WTC11 (cell line): ENCODE measurements around the gene AKR1C3.
"Not testable (repeated sequence)": the region's sequence is repeated elsewhere in the genome, so short reads cannot be mapped to it uniquely, and the experiment has no call there.

Experiments used
- CREM ChIP-seq: sonication (generic); formaldehyde crosslinking; IDR thresholded peaks from 2 replicates; pipeline ENCODE4 v1.8.1; 2022; ENCODE audit warnings: mild to moderate bottlenecking, missing genetic modification reagents, moderate library complexity
- FOXP1 ChIP-seq: sonication (generic); formaldehyde crosslinking; IDR thresholded peaks from 2 replicates; pipeline ENCODE4 v1.8.0; 2022; ENCODE audit warnings: missing genetic modification reagents, mild to moderate bottlenecking, moderate library complexity, borderline replicate concordance
- JUN ChIP-seq: sonication (generic); formaldehyde crosslinking; IDR thresholded peaks from 2 replicates; pipeline ENCODE4 v1.8.0; 2023; ENCODE audit warnings: mild to moderate bottlenecking, missing genetic modification reagents
- KAT7 ChIP-seq: sonication (generic); formaldehyde crosslinking; IDR thresholded peaks from 2 replicates; pipeline ENCODE4 v1.8.1; 2023; ENCODE audit warnings: missing genetic modification reagents, mild to moderate bottlenecking, borderline replicate concordance
- ZNF423 ChIP-seq: fragments of 250-450 bp; sonication (Bioruptor Pico); IDR thresholded peaks from 2 replicates; pipeline ENCODE4 v2.1.2; 2022; ENCODE audit warnings: mild to moderate bottlenecking, moderate library complexity
- TF ChIP-seq, protein P1 (sequence below): sonication (generic); formaldehyde crosslinking; IDR thresholded peaks from 2 replicates; pipeline ENCODE4 v1.8.1; 2022; ENCODE audit warnings: low read depth, missing genetic modification reagents, borderline replicate concordance
- TF ChIP-seq, protein P2 (sequence below): fragments of 200-600 bp; IDR thresholded peaks from 2 replicates; pipeline ENCODE4 v1.8.0; 2022; ENCODE audit warnings: antibody characterized with exemption
- TF ChIP-seq, protein P3 (sequence below): sonication (generic); formaldehyde crosslinking; IDR thresholded peaks from 2 replicates; pipeline ENCODE4 v1.8.1; 2023; ENCODE audit warnings: mild to moderate bottlenecking, missing genetic modification reagents
- TF ChIP-seq, protein P4 (sequence below): sonication (generic); formaldehyde crosslinking; IDR thresholded peaks from 2 replicates; pipeline ENCODE4 v1.8.1; 2022; ENCODE audit warnings: low read depth, mild to moderate bottlenecking, moderate library complexity, missing genetic modification reagents, borderline replicate concordance

DNA sequence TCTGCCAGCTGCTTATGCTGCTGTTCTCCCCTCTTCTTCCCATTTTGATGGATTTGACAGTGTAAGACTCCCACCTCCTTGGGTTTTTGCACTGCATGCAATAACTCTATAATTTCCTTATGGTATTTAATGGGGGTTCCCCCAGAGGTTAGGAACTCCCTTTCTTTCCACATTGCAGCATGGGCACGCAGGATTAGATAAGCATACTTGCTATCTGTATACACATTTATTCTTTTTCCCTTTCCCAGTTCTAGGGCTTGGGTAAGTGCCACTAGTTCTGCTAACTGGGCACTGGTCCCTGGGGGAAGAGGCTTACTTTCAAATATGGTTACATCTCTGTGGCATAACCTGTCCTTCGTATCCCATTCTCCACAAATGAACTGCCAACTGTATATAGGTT, 39.4 kb upstream of the AKR1C3 start:
- TF ChIP-seq, protein P1, sequence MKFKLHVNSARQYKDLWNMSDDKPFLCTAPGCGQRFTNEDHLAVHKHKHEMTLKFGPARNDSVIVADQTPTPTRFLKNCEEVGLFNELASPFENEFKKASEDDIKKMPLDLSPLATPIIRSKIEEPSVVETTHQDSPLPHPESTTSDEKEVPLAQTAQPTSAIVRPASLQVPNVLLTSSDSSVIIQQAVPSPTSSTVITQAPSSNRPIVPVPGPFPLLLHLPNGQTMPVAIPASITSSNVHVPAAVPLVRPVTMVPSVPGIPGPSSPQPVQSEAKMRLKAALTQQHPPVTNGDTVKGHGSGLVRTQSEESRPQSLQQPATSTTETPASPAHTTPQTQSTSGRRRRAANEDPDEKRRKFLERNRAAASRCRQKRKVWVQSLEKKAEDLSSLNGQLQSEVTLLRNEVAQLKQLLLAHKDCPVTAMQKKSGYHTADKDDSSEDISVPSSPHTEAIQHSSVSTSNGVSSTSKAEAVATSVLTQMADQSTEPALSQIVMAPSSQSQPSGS (CRISPR knock-in tag), result not testable (repeated sequence)
- TF ChIP-seq ZNF423; FOXP1; CREM (CRISPR knock-in tag); JUN; KAT7 (CRISPR knock-in tag): not testable (repeated sequence)
- TF ChIP-seq, protein P2, sequence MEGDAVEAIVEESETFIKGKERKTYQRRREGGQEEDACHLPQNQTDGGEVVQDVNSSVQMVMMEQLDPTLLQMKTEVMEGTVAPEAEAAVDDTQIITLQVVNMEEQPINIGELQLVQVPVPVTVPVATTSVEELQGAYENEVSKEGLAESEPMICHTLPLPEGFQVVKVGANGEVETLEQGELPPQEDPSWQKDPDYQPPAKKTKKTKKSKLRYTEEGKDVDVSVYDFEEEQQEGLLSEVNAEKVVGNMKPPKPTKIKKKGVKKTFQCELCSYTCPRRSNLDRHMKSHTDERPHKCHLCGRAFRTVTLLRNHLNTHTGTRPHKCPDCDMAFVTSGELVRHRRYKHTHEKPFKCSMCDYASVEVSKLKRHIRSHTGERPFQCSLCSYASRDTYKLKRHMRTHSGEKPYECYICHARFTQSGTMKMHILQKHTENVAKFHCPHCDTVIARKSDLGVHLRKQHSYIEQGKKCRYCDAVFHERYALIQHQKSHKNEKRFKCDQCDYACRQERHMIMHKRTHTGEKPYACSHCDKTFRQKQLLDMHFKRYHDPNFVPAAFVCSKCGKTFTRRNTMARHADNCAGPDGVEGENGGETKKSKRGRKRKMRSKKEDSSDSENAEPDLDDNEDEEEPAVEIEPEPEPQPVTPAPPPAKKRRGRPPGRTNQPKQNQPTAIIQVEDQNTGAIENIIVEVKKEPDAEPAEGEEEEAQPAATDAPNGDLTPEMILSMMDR, result not testable (repeated sequence)
- TF ChIP-seq, protein P3, sequence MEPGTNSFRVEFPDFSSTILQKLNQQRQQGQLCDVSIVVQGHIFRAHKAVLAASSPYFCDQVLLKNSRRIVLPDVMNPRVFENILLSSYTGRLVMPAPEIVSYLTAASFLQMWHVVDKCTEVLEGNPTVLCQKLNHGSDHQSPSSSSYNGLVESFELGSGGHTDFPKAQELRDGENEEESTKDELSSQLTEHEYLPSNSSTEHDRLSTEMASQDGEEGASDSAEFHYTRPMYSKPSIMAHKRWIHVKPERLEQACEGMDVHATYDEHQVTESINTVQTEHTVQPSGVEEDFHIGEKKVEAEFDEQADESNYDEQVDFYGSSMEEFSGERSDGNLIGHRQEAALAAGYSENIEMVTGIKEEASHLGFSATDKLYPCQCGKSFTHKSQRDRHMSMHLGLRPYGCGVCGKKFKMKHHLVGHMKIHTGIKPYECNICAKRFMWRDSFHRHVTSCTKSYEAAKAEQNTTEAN (CRISPR knock-in tag), result not testable (repeated sequence)
- TF ChIP-seq, protein P4, sequence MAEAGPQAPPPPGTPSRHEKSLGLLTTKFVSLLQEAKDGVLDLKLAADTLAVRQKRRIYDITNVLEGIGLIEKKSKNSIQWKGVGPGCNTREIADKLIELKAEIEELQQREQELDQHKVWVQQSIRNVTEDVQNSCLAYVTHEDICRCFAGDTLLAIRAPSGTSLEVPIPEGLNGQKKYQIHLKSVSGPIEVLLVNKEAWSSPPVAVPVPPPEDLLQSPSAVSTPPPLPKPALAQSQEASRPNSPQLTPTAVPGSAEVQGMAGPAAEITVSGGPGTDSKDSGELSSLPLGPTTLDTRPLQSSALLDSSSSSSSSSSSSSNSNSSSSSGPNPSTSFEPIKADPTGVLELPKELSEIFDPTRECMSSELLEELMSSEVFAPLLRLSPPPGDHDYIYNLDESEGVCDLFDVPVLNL, result not testable (repeated sequence)
